GM21723 (cell line): Measurements from ENCODE around the gene UBAC1.
"Not testable (repeated sequence)": the region's sequence is repeated elsewhere in the genome, so short reads cannot be mapped to it uniquely, and the experiment has no call there.

Experiments used
- ATAC-seq: cut with Tn5 transposase; IDR thresholded peaks from one replicate; pipeline ENCODE4 v1.9.1; 2021; ENCODE audit warnings: mild to moderate bottlenecking, moderate library complexity; ENCODE audit not compliant: unreplicated experiment

The UBAC1 gene

DNA sequence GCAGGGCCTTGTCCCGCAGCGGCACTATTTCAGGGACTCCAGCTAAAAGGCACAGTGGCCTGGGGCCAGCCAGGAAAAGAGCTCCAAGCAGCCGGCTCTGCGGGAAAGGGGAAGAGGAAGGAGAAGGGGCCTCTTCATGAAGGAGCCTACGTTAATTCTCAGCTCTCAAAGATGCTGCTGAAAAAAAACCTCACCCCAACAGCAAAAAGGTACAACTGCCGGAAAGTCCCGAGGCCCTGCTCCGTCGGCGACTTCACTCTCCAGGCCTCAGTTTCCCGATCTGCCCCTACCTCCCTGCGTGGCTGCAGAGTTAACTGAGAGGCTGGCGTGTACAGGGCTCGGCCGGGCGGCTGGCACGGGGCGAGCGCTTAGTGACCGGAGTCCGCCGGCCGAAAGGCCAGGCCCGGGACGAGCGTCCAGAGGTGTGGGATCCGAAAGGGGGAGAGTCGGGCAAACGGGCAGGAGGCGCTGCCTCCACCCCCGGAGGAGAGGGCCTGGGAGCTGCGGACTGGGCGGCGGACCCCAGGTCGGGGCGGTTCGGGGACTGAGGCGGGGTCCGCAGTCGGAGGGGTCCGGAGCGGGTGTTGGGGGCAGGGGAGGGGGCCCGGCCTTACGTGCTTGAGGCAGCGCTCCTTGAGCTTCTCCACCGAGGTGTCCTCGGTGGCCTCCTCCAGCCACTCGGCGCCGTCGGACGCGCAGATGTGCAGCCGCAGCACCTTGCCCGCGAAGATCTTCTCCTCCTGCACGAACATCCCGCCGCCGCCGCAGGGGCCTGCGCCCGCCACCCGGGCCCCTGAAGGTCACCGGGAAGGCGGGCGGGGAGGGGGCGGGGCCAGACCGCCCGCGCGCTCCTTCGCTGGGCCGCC lies 529 bp downstream of the UBAC1 start:
- peak; percentile 25 for ATAC-seq

DNA sequence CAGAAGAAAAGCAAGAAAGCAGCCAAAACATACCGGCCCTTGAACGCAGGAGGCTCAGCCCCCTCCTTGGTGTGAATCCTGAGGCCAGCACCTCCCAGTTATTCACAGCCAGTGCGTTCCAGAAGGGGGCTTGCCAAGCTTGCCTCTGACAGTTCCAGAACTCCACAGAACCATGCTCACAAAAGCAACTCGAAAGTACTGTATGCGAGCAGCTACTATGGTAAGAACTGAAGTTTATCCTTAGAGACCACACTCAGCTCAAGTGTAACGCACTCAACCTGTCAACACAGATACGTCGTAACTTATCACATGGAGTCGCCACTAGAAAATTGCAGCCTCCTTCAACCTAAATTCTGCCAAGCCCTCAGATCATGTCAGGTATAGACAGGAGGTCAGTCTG lies 1.4 kb downstream of the UBAC1 start:
- ATAC-seq: no peak

DNA sequence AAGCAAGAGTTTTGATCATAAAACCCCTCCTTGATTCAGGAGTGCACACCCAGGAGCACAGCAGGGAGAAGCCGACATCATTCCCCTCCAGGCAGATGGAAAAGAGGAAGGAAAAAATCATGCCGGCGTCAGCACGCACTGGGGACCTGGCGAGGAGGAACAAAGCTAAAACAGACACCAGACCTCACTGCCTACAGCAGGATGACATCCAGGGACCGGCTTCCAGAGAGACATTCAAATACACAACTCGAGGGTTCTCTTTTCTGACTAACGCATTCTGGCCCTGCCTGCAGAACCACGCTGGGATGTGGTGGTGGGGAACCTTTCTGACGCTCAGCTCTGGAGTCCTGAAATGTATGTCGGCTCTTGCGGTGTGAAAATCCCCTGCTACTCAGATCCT lies 2.7 kb downstream of the UBAC1 start:
- no peak for ATAC-seq

DNA sequence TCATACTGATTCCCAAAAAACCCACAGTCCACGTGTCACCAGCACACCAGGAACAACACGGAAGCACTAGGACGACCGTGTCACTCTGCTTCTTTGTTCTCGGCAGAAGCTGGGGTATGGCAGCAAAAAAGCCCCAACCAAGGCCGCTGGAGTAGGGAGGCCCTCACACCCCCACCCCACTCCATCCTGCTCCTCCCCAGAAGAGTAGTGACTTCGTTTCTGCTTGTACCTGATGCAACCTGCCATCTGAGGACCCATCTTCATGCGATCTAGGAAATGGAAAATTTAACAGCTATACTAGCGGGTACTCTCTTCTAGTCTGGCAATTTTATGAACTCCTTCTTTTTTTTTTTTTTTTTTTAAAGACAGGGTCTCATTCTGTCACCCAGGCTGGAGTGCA lies 3.7 kb downstream of the UBAC1 start:
- ATAC-seq: no peak

DNA sequence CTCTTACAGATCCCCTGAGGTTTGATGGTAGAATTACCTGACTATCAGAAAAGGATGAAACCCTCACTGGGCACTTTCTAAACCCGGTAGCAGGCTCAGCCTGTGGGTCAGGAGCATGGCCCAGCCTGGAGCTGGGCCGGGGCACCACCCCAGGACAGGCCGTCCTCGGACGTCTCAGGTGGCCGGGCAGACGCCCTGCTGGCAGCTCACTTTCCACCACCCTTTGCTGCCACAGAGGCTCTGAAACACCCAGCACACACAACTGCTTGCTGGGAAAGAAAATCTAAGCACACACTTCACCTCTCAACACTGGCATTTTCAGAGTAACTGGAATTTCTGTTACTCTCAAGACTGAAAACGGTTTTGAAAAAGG lies 4.4 kb downstream of the UBAC1 start:
- ATAC-seq: no peak

DNA sequence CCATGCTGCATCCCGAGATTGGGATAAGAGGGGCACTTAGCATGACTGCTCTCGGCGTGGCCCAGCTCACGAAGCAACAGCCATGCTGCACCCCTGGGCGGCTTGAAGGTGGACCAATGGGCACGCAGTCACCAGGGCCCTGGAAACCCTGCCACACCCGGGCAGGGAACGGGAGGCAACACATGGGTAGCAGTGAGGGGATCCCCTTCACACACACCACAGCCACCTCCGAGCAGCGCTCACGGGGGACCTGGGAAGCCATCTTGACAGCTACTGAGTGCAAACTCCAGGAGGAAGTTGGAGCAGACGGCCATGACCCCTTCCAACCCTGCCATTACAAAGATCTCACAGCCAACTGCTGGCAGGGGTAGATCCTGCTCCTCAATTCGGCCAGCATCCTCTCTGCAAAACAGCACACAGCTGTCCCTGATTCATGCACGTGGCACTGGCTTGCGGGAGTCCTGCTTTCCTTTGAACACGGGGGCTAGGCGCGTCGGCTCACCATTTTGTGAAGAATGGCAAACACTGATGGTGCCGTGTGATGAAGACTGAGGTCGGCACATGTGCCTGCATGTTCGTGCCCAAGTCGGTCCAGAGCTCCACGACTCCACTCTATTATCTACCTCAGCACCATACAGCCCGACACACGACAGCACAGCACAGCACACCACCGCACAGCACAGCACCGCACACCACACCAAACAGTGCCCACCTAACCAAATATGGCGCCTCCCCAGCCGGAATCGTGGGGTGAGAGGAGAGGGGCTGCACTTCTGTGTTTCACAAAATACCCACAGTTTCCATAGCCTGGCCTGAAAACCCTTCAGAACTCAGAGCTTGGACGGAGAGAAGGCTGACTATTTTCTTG lies 5.0 kb downstream of the UBAC1 start:
- no peak for ATAC-seq

DNA sequence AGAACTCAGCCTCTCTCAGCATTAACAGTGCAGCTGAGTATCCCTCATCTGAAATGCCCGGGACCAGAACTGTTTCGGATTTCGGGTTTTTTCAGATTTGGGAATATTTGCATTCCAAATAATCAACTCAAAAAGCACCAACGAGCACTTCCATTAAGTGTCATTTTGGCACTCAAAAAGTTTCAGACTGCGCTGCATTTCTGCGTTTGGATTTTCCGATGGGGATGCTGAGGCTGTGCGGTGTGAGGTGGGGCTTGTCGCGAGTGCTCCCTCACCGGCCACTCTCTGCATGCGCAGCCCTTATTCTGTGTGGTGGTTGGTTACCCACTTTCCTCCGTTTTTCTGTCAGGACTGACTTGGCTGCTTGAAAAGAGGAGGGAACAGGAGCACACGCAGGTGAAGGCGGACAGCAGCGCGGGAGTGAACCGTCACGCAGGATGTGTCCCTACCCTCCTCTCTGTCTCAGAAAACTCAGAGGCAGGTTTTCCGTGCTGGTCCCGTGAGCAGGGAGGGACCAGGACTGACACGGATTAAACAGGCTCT lies 8.4 kb downstream of the UBAC1 start:
- no peak for ATAC-seq

DNA sequence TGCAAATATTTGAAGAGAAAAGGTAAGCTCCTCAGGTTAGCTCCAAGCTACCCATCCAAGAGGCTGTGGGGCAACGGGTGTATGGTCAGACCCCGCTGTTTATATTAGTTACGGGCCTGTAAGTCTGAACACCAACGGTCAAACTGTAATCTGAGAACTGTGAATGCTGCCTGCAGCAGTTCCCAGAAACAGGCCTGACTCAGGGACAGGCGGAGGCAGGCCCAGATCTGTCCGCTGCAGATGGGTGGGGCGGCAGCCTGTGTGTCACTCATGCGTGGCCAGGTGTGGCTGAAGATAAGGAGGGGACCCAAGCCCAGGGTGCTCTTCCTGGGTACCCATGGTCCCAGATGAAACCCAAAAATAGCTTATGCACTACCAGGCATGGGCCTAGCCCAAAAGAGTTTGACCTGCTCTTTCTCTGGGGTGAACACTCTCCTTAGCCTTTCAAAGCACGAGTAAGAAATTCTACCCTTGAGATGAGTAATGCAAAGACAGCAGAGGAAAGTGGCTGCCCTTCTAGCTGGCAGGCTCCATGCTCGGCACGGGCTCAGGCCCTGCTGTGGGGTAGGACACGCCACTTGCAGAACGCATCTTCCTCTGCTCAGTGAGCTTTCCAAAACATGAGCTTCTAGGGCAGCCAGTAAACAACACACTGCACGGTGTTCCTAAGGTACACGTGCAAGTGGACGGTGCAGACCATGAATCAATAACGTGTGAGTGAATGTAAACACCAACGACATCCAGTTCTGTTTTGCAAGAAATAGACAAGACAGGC lies 9.1 kb downstream of the UBAC1 start:
- no peak for ATAC-seq

DNA sequence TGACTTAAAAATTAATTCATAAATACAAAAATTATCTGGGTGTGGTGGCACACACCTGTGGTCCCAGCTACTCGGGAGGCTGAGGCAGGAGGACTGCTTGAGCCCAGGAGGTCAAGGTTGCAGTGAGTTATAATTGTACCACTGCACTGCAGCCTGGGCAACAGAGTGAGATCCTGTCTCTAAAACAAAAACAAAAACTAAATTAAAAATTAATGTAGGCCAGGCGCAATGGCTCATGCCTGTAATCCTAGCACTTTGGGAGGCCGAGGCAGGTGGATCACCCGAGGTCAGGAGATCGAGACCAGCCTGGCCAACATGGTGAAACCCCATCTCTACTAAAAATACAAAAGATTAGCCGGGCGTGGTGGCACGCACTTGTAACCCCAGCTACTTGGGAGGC lies 9.9 kb downstream of the UBAC1 start:
- ATAC-seq: not testable (repeated sequence)

DNA sequence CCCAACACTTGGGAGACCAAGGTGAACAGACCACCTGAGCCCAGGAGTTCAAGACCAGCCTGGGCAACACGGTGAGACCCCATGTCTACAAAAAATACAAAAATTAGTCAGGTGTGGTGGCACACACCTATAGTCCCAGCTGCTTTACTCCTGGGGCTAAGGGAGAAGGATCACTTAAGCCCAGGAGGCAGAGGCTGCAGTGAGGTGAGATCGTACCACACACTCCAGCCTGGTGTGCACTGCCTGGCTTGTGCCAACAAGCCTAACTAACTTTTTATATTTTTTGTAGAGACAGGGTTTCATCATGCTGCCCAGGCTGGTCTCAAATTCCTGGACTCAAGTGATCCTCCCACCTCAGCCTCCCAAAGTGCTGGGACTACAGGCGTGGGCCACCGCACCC lies 10.3 kb downstream of the UBAC1 start:
- ATAC-seq: not testable (repeated sequence)

DNA sequence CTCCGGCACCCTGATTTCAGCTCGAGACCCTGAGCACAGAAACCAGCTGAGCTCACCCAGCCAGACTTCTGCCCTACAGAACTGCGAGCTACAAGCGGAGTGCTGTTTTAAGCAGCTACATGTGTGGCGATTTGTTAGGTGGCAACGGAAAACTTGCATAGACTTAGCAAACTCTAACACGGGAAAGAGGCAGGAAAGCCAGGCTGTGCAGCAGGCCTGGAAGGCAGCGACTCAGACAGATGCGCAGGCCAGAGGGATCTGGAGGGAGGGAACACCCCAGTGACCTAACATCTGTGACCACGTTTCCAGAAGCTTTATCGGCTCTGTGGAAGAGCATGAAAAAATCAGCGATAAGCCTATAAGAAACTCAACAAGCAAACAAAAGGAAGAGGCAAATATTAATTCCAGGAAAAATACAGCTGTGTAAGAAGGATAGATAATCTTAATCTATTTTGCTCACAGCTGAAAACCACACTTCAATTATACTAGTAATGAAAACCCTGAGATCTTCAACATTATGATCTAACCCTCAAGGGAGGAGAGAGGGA lies 11.0 kb downstream of the UBAC1 start:
- no peak for ATAC-seq

DNA sequence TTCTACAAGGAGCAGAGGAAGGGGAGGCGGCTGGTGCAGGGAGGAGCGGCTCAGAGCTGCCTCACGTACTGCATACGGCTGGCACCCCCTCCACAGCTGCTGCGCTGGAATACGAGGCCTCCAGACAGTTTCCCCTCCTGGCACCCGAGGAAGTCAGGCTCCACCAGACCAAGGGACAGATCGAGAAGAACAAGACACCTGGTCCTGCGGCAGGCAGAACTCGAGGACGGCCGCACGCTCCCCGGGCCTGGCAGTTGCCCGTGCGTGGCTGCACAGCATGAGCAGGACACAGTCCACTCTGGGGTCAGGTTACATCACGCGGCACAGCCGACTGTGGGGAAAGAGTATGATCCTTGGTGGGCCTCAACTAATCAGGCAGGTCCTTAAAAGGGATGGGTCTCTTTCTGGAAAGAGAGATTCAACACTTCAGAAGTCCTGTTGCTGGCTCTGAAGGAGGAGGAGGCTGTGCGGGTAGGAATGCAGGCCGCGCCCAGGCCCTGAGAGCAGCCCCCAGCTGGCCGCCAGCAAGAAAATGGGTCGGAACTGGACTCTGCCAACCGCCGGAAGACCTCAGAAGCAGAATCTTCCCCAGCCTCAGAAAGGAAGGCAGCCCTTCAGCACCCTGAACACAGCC lies 11.6 kb downstream of the UBAC1 start:
- no peak for ATAC-seq

DNA sequence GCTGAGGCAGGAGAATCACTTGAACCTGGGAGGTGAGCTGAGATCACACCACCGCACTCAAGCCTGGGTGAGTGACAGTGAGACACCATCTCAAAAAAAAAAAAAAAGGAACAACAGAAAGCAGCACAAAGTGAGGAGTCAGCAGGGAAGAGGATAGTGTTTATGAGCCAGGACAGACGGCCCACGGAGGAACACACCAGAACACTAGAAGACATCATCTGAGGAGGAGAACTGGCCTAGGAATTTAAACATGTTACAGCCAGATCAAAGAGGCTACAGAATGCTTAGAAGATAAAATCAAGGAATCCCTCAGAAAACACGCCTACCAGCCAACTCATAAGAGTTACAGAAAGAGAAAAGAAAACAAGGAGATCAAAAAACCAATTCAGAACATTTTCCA lies 12.2 kb downstream of the UBAC1 start:
- no peak for ATAC-seq

DNA sequence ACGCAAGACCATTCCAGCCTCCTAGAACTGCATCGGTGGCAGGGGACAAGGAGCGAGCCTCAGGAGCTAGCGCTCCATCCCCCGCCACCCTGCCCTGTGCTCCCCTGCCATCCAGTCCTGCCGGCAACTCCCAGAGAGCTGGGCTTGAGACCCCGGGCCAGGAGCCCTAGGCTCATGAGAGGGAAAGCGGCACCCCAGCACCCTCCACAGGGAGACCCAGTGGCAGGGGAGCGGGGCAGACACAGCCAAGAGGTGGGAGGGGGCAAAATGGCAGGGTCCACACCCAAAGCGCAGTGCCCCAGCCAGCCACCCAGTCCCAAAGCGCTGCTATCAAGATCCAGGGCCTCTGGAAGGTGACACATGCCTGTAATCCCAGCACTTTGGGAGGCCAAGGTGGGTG lies 12.7 kb downstream of the UBAC1 start:
- no peak for ATAC-seq

DNA sequence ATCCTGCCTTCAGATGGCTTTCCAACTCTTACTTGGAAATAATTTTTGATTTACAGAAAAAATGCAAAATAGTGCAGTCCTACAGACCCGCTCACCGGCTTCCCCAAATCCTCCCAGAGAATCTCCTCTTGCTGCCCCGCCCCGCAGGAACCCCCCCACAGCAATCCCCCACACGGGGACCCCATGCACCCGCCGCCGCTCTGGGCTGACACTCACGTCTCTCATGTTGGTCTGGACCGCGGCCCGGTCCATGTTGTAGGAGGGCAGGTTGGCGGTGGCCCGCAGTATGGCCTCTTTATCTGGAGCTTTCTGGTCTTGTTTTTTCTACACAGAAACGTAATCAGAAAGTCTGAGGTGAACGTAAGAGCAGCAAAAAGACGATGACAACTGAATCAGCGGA lies 13.6 kb downstream of the UBAC1 start:
- ATAC-seq: no peak

DNA sequence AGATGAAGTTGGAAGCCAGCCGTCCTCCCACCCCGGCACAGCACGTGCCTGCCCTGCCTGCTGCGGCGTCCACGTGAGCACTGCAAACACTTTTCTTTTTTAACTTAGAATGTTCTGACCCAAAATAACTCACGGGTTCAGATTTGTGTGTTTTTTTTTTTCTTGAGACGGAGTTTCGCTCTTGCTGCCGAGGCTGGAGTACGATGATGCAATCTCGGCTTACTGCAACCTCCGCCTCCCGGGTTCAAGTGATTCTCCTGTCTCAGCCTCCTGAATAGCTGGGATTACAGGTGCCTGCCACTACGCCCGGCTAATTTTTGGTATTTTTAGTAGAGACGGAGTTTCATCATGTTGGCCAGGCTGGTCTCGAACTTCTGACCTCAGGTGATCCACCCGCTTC lies 14.1 kb downstream of the UBAC1 start:
- not testable (repeated sequence) for ATAC-seq

DNA sequence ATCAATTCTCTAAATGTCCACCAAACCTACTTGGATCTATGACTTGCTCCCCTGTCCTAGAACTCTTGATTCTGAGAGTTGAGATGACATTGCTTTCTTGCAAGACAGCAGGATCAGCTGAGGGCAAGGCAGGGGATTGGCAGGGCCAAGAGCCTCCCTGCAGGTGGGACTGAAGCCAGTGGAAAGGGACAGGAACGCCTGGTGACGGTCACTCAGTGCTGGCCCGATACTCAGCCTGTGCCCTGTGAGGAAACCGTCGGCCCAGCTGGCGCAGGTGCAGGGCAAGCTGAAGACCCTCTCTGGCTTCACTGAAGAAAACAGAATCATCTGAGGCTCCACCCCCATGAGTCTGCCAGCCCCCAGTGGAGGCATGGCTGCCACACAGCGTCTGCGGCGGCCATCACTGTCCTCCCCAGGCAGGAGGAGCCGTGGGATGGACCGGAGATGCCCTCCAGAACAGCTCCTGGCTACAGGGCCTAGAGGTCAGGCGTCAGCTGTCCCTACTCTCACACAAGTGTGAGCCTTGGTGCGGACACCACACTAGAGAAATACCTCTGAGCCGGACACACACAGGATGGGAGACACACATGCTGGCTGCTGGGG lies 14.7 kb downstream of the UBAC1 start:
- ATAC-seq: no peak

DNA sequence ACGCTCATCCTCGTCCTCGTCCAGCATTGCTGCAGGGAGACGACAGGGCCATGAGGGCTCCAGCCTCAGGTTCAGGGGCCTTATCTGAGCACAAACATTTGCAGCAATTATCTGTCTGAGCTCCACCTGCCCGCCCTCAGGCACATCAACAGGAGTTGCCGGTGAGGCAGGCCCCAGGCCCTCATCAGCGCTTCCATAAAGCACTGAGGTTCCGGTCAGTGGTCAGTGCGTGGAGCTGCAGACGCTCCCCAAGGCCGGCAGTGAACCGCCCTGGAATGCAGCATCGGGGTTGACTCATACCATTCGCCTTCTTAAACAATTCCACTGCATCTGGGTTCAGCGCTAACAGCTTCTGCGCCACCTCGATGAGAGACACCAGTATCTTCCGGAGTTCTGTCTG lies 15.2 kb downstream of the UBAC1 start:
- ATAC-seq: no peak

DNA sequence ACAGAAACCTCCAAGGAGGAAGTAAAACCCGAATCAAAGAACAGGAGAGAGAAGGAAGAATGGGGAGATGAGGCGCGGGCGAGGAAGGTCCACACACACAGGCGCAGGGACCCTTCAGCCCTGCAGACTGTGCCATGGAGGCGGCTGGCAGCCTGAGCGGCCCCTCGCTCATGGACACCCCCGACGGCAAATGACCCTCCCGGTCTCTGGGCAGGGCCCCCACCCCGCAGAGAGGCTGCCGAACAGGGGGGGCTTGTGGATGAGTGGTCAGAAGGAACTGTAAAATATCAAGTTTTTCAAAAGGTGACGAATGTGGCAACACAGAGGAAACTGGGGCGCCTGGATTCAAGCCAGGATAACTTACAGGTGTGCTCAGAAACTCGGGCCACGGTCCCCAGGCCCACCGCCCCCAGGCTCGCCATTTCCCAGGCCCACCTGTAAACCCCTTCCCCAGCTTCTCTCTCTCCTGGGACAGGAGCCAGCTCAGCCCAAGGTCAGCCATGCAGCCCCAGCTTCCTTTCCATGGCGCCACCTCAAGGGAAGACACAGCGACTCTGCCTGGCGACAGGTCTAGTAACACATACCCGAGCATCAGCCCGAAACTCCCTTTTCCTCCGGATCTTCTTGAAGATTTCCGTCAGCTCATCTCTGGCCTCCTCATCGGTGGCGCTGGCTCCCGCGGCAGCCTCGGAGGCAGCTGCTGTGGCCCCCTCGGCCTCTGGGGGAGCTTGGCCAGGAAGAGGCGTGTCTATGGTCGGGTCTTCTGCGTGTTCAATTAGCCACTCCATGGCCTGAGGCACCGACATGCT lies 16.5 kb downstream of the UBAC1 start:
- ATAC-seq: no peak
